GM11168 (cell line): ENCODE measurements around the gene SLBP.

Experiments used
- in situ Hi-C: fragments of 300-500 bp; cut with MboI; formaldehyde crosslinking; loops from one replicate; pipeline ENCODE4 v1.12.0; 2022; ENCODE audit warnings: low sequenced_read_pairs; ENCODE audit not compliant: unreplicated experiment

Gene SLBP

GRCh38 chr4:1712216-1713002 lies at the start of gene SLBP:
Gene SLBP, minus strand, starts transcription at chr4:1712319. Its CDS starts 131 bp downstream, at chr4:1712188.
- in situ Hi-C loops, result no loop called here

DNA sequence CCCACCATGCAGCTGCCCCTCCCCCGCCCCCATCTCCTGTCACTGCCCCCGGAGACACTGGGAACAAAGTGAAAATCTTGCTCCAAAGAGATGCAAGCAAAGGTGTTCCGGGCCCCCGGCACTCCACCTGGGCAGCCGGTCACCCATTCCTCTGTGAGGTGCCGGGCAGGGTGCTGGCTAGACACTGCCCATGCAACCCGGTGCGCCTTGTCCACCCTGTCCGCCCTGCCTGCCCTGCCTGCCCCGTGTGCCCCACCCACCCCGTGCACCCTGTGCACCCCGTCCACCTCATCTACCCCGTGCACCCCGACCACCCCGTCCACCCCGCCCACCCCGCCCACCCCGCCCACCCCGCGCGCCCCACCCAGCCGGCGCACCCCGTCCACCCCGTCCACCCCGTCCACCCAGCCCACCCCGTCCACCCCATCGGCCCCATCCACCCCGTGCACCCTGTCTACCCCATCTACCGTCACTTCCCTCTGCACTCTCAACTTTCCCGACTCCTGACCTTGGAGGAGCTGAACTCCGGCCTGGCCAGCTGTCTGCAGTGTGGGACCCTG lies 49.1 kb upstream of the SLBP start:
- in situ Hi-C loops, result no loop called here

DNA sequence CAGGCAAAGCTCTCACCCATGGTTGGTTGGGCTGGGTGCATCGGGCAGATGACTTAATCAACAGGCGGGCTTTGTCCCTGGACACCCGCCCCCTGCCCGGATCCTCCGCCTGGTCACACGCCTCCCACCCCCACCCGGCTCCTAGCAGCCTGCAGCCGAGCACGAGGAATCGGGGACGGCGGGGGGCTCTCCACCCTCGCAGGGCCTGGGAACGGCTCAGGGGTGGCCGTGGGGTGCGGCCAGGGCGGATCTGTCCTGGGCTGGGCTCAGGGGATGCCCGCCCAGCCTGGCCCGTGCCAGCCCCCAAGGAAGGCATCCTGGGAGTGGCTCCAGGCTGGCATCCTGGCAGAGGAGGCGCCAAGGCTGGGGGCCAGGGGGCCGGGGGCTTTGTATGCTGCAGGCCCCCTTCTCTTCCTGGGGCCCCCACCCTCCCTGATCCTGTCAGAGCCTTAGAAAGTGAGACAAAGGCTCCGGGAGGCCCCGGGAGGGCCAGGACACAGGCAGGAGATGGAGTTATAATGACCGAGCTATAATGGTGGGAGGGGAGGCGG lies 48.5 kb upstream of the SLBP start:
- in situ Hi-C loops, result no loop called here

GRCh38 chr4:1759818-1760223 lies 47.7 kb upstream of the SLBP start:
- in situ Hi-C loops, result no loop called here

GRCh38 chr4:1759170-1759817 lies 47.2 kb upstream of the SLBP start:
- in situ Hi-C loops, result no loop called here

DNA sequence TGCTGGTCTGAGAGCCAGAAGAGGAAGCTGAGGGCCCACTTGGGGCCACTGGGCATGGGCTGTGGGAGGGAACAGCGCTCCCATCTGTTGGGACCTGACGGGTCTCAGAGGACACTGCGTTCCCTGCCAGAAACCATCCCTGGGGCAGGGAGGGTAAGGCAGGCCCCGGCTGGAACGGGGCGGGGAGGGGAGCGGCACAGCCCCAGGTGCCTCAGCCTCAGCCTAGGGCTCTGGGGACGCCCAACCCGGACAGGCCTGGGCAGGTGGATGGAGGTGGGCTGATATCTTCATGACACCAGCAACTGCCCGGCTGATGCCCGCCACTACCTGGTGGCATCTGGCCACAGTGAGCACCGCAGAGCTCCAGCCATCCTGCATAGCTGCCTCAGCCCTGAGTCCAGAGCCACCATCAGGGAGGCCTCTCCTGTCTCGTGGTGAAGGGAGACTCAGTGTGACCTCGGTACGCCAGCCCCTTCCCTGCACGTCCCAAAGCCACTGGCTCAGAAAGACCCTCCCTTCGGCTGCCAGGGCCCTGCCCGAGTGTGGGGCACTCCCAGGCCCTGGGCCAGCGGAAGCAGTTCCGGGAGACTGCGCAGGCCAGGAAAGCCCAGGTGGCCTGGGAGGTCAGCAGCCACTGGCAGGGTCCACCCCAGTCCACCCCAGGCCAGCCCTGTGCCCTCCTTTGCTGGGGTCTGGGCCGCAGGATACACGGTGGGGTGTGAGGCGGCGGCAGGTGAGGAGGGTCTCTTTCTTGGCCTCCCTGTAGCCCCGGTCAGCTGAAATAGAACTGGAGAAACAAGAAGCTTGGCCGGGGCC lies 46.4 kb upstream of the SLBP start:
- in situ Hi-C loops, result no loop called here

GRCh38 chr4:1757836-1758235 lies 45.7 kb upstream of the SLBP start:
- in situ Hi-C loops, result no loop called here

DNA sequence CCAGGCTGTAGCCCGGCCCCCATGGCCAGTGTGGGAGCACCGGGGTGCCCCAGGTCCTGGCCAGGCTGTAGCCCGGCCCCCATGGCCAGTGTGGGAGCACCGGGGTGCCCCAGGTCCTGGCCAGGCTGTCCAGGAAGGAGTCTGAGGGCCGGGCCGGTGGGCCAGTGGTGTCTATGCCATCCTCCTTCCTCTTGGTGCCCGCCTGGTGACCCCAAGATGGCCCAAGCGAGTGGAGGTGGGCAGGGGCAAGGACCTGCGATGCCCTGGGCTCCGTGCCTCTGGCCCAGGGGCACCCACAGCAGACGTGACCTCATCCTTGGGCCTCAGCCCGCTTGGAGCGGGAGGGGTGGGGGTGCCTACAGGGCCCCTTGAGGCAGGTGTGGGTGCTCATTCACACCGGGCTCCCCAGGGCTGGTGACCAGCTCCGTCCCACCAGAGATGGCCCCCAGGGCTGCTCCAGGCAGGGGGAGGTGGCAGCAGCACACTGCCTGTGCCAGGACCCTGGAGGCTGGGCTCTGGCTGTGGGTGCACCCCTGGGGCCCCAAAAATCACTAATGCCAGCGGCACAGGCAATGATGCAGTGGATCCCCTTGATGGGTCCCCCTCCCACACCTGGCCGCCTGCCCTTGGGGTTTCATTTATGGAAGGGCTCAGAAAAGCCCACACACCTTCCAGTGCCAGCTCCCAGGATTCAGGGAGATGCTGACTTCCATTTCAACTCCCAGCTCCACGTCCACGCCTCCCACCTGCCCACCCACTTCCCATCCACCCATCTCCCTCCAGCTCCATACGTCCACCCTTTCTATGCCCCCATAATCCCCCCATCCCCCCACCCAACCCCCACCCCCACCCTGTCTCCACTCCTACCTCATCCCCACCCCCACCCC lies 45.0 kb upstream of the SLBP start:
- in situ Hi-C loops, result no loop called here

GRCh38 chr4:1756079-1756478 lies 44.0 kb upstream of the SLBP start:
- in situ Hi-C loops, result no loop called here

- in situ Hi-C loops, result no loop called here
These were observed 43.2 kb upstream of the SLBP start for GRCh38 chr4:1755297-1755696.

DNA sequence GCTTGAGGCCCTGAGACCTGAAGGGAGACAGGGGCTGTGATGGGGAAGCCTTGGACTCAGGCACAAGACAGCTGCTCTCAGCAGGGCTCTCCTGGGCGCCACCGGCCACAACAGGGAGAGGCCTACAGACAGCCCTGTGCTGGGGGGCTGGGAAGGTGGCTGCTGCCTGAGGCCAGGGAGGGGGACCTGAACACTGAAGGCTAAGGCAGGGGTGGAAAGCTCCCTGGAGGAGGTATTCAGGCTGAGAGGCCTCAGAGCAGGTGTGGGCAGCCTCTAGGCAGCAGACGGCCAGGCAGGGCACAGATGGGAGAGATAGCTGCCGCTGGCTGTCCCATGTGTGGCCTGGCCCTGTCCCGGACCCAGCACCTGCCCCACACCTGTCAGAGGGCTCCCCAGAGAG lies 42.2 kb upstream of the SLBP start:
- in situ Hi-C loops, result no loop called here

GRCh38 chr4:1753697-1754311 lies 41.7 kb upstream of the SLBP start:
- in situ Hi-C loops, result no loop called here

- in situ Hi-C loops, result no loop called here
These were observed 41.2 kb upstream of the SLBP start for GRCh38 chr4:1753294-1753696.

GRCh38 chr4:1752284-1753041 lies 40.3 kb upstream of the SLBP start:
- in situ Hi-C loops, result no loop called here

GRCh38 chr4:1751919-1752283 lies 39.8 kb upstream of the SLBP start:
- in situ Hi-C loops, result no loop called here

DNA sequence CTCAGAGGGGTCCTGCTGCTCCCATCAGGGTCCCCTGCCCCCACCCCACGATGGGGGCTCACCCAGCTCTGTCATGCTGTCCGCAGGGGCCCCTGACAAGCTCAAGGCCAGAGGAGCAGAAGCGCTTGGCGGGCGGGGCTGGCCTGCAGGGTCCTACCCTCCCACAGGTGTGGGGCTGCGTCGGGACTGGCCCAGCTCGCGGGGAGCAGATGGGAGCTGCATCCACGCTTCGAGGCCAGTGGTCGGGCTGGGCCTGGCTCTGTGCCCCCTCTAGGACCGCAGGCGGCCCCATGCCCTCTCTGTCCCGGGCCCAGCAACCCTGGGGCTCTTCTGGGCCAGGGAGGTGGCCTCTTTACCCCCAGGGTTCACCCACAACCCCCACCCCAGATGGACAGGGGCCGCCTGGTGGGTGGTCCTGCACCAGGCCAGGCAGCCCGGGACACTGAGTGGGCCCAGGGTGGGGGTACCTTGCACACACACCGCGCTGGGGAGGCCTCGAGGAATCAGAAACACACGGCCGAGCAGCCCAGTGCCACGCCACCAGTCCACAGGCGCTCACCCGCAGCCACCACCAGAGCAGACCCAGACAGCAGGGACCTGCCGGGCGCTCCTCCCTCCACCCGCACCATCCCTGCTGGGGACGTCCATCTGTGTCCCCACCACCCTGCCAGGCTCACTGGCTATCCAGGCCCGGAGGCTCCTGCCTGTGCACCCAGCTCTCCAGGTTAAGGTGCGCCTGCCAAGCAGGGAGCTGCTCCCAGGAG lies 39.2 kb upstream of the SLBP start:
- in situ Hi-C loops, result no loop called here

- in situ Hi-C loops, result no loop called here
These were observed 38.4 kb upstream of the SLBP start for GRCh38 chr4:1750381-1751154.
